ENCODE data around the gene CSGALNACT2.

GRCh38 chr10:43196981-43197833 is 59.0 kb downstream of the CSGALNACT2 start:
- no peak for TF ChIP-seq CTCF (IDR thresholded peaks at IDR 0.05; ENCODE audit: low read depth, low read length)
- TF ChIP-seq, protein P1, sequence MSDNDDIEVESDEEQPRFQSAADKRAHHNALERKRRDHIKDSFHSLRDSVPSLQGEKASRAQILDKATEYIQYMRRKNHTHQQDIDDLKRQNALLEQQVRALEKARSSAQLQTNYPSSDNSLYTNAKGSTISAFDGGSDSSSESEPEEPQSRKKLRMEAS (IDR thresholded peaks at IDR 0.05; ENCODE audit: low read depth, low read length): no peak
- no peak for TF ChIP-seq POLR2A (IDR thresholded peaks at IDR 0.05; ENCODE audit: extremely low read depth, insufficient read length)

All from NB4 (cell line).